ENCODE measurements around the gene CFL2.

CFL2 gene

DNA sequence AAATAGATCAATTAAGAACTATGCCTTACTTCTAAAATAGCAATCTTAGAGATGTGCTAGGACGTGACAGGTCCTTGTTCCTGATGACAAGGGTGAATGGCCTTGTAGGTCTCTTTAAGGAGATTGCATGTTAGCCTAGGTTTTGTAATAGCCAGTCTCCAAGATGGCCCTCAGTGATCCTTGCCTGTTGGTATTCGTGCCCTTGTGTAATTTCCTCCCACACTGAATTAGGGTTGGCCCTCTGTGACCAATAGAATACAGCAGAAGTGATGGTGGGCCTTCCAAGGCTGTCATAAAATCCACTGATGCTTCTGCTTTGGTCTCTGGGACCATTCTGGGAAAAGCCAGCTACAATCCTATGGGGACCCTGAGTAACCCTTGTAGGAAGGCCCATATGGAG, 46.3 kb downstream of the CFL2 start:
- no peak for DNase-seq

DNA sequence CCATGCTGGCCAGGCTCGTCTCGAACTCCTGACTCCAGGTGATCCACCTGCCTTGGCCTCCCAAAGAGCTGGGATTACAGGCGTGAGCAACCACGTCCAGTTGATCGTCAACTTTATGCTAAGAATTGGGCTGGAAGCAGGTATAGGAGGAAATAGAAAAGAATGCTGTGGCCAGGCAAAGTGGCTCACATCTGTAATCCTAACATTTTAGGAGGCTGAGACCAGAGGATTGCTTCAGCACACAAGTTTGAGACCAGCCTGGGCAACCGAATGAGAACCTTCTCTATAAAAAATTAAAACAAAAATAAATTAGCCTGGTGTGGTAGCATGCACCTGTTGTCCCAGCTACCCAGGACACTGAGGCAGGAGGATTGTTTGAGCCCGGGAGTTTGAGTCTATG, 47.4 kb downstream of the CFL2 start:
- DNase-seq, result no peak

DNA sequence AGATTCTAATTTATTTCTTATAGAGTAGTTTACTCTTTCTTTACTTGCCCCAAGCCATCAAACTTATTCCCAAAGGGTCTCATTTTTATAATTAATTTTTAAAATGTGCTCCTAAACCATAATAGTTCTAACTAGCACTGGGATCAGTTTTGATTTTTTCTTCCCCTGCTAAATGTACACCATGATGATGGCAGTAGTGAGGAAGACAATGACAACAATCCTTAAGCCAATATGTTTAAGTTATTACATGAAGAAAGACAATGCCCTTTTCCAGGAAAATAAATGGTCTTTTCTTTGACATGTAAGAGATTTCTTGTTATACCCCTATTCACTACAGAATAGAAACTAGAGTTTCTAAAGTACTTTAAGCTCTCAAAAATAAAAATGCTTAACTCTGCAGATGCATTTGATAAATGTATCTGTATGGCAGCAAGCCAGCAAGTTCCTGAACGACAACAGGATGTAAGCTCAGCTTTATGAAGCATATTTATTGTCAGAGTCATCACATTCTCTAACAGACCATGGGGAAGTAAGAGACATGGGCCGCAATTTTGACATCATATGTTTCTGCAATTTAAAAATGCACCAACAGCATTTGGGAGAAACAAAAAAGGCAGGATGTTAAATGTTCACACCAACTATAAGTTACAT, 48.5 kb downstream of the CFL2 start:
- DNase-seq, result no peak

DNA sequence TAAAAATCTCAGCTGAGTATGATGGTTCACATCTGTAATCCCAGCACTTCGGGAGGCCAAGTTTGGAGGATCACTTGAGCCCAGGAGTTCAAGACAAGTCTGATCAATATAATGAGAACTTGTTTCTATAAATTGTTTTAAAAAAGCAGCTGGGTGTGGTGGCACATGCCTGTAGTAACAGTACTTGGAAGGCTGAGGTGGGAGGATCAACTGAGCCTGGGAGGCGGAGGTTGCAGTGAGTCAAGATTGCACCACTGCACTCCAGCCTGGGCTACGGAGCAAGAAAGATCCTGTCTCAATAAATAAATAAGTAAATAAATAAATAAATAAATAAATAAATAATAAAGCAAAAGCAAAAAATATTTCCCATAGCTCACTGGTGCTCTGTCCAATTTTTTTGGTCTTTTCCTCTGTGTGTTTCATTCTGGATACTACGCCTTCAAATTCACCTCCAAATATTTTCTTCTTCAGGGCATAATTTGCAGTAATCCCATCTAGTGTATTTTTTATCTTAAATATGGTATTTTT, 51.8 kb downstream of the CFL2 start:
- no peak for DNase-seq

DNA sequence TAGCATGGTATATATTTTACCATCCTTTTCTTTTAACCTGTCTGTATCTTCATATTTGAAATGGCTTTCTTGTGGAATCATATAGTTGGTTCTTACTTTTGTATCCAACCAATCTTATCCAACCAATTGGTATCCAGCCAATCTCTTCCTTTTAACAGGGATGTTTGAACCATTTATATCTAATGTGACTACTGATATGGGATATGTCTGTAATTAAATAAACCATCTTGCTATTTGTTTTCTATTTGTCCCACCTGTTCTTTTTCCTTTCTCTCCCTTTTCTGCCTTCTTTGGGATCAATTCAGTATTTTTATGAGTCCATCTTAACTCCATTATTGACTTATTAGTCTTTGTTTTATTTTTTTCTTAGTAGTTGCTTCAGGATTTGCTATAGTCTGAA, 53.6 kb downstream of the CFL2 start:
- no peak for DNase-seq

All from NCI-H510A (cell line).